ENCODE results near the gene FAM32A. TPM values are rescaled to one million over a fixed set of nuclear protein-coding genes. Genes with fewer than 3 reads are reported as not detected.

FAM32A gene
- polyA plus RNA-seq, 3 donors: 92.2 to 245 (median 219) TPM

DNA sequence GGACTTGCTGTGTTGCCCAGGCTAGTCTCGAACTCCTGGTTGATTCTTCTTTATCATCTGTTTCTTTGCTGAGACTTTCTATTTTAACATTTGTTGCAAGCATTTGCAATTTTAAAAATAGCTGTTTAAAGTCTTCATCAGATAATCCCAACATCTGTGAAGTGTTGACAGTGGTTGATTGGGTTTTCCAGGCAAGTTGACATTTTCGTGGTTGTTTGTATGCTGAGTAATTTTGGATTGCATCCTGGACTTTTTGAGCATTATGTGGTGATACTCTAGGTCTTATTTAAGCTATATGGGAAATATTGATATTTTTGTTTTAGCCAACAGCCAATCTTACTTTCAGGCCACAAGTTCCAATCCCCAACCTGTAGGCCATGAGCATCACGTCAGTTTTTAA is 37.6 kb downstream of the FAM32A start:
- Mint-ChIP-seq H3K27me3 (ENCODE audit: low read depth in 3 of 3) (peaks cover 0 to 2% (median 0%) of the 10 kb centered on the region in 3 donors), H3K9me3 (peaks cover 26 to 47% (median 39%) of the 10 kb centered on the region in 7 donors), H3K36me3 (peaks cover 72 to 98% of the 10 kb centered on the region in 2 donors), H3K4me1 (no peaks in the 10 kb centered on the region), H3K27ac (no peak overlapping the region), H3K4me3 (no peak overlapping the region)
- H3K9me3 ChIP-seq (replicated peaks in 1 of 2; ENCODE audit: control insufficient read depth in 1 of 2, insufficient read depth in 1 of 2, low read length in 2 of 2): peaks cover 31 to 33% of the 10 kb centered on the region in 2 donors
- no peak for DNase-seq
- H3K27me3 ChIP-seq (ENCODE audit: control insufficient read depth in 2 of 2, insufficient read depth in 2 of 2, low read length in 2 of 2): no peaks in the 10 kb centered on the region
- H3K4me3 ChIP-seq (replicated peaks in 1 of 3; ENCODE audit: low read depth in 2 of 3, low read length in 3 of 3): no peak overlapping the region
- no peak overlapping the region for H3K9ac ChIP-seq (ENCODE audit: insufficient read depth, low read length, poor library complexity, severe bottlenecking)
- no peak overlapping the region for H3K4me2 ChIP-seq (replicated peaks; ENCODE audit: extremely low read depth, low read length, poor library complexity, severe bottlenecking)
- H3K27ac ChIP-seq (ENCODE audit: low read depth in 1 of 2, low read length in 2 of 2): no peak overlapping the region
- intact Hi-C loops (cut with micrococcal nuclease): no loop called here
- H3K36me3 ChIP-seq (replicated peaks in 1 of 2; ENCODE audit: control insufficient read depth in 1 of 2, insufficient read depth in 2 of 2, low read length in 2 of 2): peaks cover 88 to 100% of the 10 kb centered on the region in 2 donors
- no peaks in the 10 kb centered on the region for H3K4me1 ChIP-seq (ENCODE audit: control insufficient read depth in 1 of 2, insufficient read depth in 2 of 2, low read length in 2 of 2)
- peaks cover 26% of the 10 kb centered on the region for H4K20me1 ChIP-seq (ENCODE audit: insufficient read depth, low read length)
- peaks cover 49% of the 10 kb centered on the region for H3K79me2 ChIP-seq (ENCODE audit: insufficient read depth, low read length)
- WGBS (ENCODE audit: insufficient coverage): 100% methylated on average over 1 of the region's 3 CpGs
- no peak for TF ChIP-seq CTCF (IDR thresholded peaks at IDR 0.05)
- H2AFZ ChIP-seq (ENCODE audit: insufficient read depth, low read depth, low read length, poor library complexity, severe bottlenecking): no peak overlapping the region

GRCh38 chr19:16223746-16224145 is 38.5 kb downstream of the FAM32A start:
- H3K27me3 ChIP-seq (ENCODE audit: control insufficient read depth in 2 of 2, insufficient read depth in 2 of 2, low read length in 2 of 2): no peaks in the 10 kb centered on the region

More at GRCh38 chr19:16223746-16224145, 38.5 kb downstream of the FAM32A start:
- Mint-ChIP-seq H3K4me1 (no peaks in the 10 kb centered on the region), H3K27me3 (ENCODE audit: low read depth in 3 of 3) (peaks cover 0 to 2% (median 0%) of the 10 kb centered on the region in 3 donors), H3K4me3 (no peak overlapping the region), H3K36me3 (peaks cover 72 to 98% of the 10 kb centered on the region in 2 donors), H3K9me3 (peaks cover 24 to 39% (median 33%) of the 10 kb centered on the region in 7 donors), H3K27ac (no peak overlapping the region)
- no peak overlapping the region for H3K4me2 ChIP-seq (replicated peaks; ENCODE audit: extremely low read depth, low read length, poor library complexity, severe bottlenecking)
- TF ChIP-seq CTCF (IDR thresholded peaks at IDR 0.05): no peak
- DNase-seq: no peak
- H3K9ac ChIP-seq (ENCODE audit: insufficient read depth, low read length, poor library complexity, severe bottlenecking): no peak overlapping the region
- H4K20me1 ChIP-seq (ENCODE audit: insufficient read depth, low read length): peaks cover 17% of the 10 kb centered on the region
- H3K27ac ChIP-seq (ENCODE audit: low read depth in 1 of 2, low read length in 2 of 2): no peak overlapping the region
- intact Hi-C loops (cut with micrococcal nuclease): no loop called here
- no peak overlapping the region for H2AFZ ChIP-seq (ENCODE audit: insufficient read depth, low read depth, low read length, poor library complexity, severe bottlenecking)
- peaks cover 44% of the 10 kb centered on the region for H3K79me2 ChIP-seq (ENCODE audit: insufficient read depth, low read length)
- H3K4me3 ChIP-seq (replicated peaks in 1 of 3; ENCODE audit: low read depth in 2 of 3, low read length in 3 of 3): no peak overlapping the region
- 87% methylated on average over 12 of the region's 15 CpGs for WGBS (ENCODE audit: insufficient coverage)
- no peaks in the 10 kb centered on the region for H3K4me1 ChIP-seq (ENCODE audit: control insufficient read depth in 1 of 2, insufficient read depth in 2 of 2, low read length in 2 of 2)
- H3K9me3 ChIP-seq (replicated peaks in 1 of 2; ENCODE audit: control insufficient read depth in 1 of 2, insufficient read depth in 1 of 2, low read length in 2 of 2): peaks cover 29% of the 10 kb centered on the region in 2 donors
- H3K36me3 ChIP-seq (replicated peaks in 1 of 2; ENCODE audit: control insufficient read depth in 1 of 2, insufficient read depth in 2 of 2, low read length in 2 of 2): peaks cover 89 to 100% of the 10 kb centered on the region in 2 donors
